ENCODE results near the gene SIGLEC7.

DNA sequence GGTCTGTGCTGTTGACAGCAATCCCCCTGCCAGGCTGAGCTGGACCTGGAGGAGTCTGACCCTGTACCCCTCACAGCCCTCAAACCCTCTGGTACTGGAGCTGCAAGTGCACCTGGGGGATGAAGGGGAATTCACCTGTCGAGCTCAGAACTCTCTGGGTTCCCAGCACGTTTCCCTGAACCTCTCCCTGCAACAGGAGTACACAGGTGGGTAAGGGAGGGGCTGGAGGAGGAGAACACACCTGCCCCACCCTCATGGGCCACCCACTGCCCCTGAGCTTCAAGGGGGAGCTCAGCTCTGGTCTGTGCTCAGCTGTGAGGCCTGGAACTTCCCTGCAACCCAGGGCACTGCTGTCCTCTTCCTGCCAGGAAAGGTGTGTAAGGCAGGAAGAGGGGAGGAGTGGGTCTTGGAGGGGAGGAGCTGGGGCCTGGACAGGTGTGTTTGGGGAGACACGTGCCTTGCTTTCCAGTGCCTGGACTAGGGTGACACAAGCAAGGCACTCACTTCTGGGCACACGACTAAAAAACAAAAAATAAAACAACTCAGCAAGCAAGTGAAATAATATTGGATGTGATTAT is 3.9 kb downstream of the SIGLEC7 start:
- TF ChIP-seq, protein P1, sequence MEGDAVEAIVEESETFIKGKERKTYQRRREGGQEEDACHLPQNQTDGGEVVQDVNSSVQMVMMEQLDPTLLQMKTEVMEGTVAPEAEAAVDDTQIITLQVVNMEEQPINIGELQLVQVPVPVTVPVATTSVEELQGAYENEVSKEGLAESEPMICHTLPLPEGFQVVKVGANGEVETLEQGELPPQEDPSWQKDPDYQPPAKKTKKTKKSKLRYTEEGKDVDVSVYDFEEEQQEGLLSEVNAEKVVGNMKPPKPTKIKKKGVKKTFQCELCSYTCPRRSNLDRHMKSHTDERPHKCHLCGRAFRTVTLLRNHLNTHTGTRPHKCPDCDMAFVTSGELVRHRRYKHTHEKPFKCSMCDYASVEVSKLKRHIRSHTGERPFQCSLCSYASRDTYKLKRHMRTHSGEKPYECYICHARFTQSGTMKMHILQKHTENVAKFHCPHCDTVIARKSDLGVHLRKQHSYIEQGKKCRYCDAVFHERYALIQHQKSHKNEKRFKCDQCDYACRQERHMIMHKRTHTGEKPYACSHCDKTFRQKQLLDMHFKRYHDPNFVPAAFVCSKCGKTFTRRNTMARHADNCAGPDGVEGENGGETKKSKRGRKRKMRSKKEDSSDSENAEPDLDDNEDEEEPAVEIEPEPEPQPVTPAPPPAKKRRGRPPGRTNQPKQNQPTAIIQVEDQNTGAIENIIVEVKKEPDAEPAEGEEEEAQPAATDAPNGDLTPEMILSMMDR (IDR thresholded peaks at IDR 0.05) = no peak
- no peak for TF ChIP-seq RCOR1 (IDR thresholded peaks at IDR 0.05; ENCODE audit: low read length)
- no peak for TF ChIP-seq POLR2AphosphoS5 (IDR thresholded peaks at IDR 0.05; ENCODE audit: low read depth, low read length)
- no peak for TF ChIP-seq MXI1 (IDR thresholded peaks at IDR 0.05; ENCODE audit: low read depth, low read length)
- TF ChIP-seq TCF12 (IDR thresholded peaks at IDR 0.05) = no peak
- no peak for TF ChIP-seq GABPA (IDR thresholded peaks at IDR 0.05; ENCODE audit: low read depth)
- no peak for TF ChIP-seq RAD21 (IDR thresholded peaks at IDR 0.05; ENCODE audit: low read length)

Data from SK-N-SH (cell line).